Activated T-helper 1 cell treated with anti-CD3 and anti-CD28 coated beads, Interleukin-12 subunit alpha, Interleukin-12 subunit beta, Interleukin-2, Interleukin-4 antibody, amounts not matched to agents 30 ng/mL and 10 ng/mL and 1 ng/mL, durations not matched to agents 14 hours and 24 hours and 36 hours (primary cell): ENCODE data around the gene NET1. TPM values are rescaled to one million over a fixed set of nuclear protein-coding genes. Genes with fewer than 3 reads are reported as not detected.
A peak's percentile ranks its signal among the peaks of the same experiment; 100 is the strongest.

Experiments
- DNase-seq: peaks from one replicate; pipeline ENCODE4 v3.0.0; 2021; ENCODE audit warnings: low spot score
- H3K27ac Mint-ChIP-seq: one replicate; pipeline ENCODE4 v1.8.0; 2021; ENCODE audit warnings: mild to moderate bottlenecking, mixed read lengths
- H3K27me3 Mint-ChIP-seq: one replicate; pipeline ENCODE4 v1.8.0; 2022; ENCODE audit warnings: mild to moderate bottlenecking, moderate library complexity, mixed read lengths; ENCODE audit not compliant: insufficient read depth
- H3K36me3 Mint-ChIP-seq: one replicate; pipeline ENCODE4 v1.8.0; 2021; ENCODE audit warnings: low read depth, mixed read lengths
- H3K4me1 Mint-ChIP-seq: one replicate; pipeline ENCODE4 v1.8.0; 2021; ENCODE audit warnings: low read depth, mixed read lengths
- H3K4me3 Mint-ChIP-seq: one replicate; pipeline ENCODE4 v1.8.0; 2021; ENCODE audit warnings: mild to moderate bottlenecking, moderate library complexity, mixed read lengths
- H3K9me3 Mint-ChIP-seq: one replicate; pipeline ENCODE4 v1.8.0; 2021; ENCODE audit warnings: mixed read lengths
- intact Hi-C: fragments of 100-400 bp; cut with micrococcal nuclease; formaldehyde crosslinking; loops from one replicate; pipeline ENCODE4 v1.15.1; 2024
- total RNA-seq: library from RNA; stranded (reverse); gene quantifications from 2 replicates; pipeline ENCODE4 v1.2.3, GENCODE V29; 2022

The NET1 gene
- total RNA-seq, 1 donor from 2014 or later = 40.3 TPM

- no peak for DNase-seq
- no peak overlapping the region for H3K4me3 Mint-ChIP-seq
- intact Hi-C loops = no loop called here
- H3K27me3 Mint-ChIP-seq = peaks cover 5% of the 10 kb centered on the region
- no peak overlapping the region for H3K27ac Mint-ChIP-seq
- H3K4me1 Mint-ChIP-seq = peaks cover 6% of the 10 kb centered on the region
- H3K36me3 Mint-ChIP-seq = no peaks in the 10 kb centered on the region
- H3K9me3 Mint-ChIP-seq = no peaks in the 10 kb centered on the region
Measured at GRCh38 chr10:5477948-5478693, 65.8 kb downstream of the NET1 start.

- intact Hi-C loops = no loop called here
- H3K4me1 Mint-ChIP-seq = peaks cover 6% of the 10 kb centered on the region
- no peak for DNase-seq
- H3K27ac Mint-ChIP-seq = no peak overlapping the region
- H3K4me3 Mint-ChIP-seq = no peak overlapping the region
- H3K27me3 Mint-ChIP-seq = peaks cover 6% of the 10 kb centered on the region
- no peaks in the 10 kb centered on the region for H3K36me3 Mint-ChIP-seq
- H3K9me3 Mint-ChIP-seq = no peaks in the 10 kb centered on the region
Measured at GRCh38 chr10:5478694-5479305, 66.4 kb downstream of the NET1 start.

GRCh38 chr10:5479481-5480161 is 67.3 kb downstream of the NET1 start:
- no peak for DNase-seq
- H3K4me1 Mint-ChIP-seq = peaks cover 6% of the 10 kb centered on the region
- intact Hi-C loops = no loop called here
- no peak overlapping the region for H3K4me3 Mint-ChIP-seq
- H3K9me3 Mint-ChIP-seq = no peaks in the 10 kb centered on the region
- H3K27me3 Mint-ChIP-seq = peaks cover 3% of the 10 kb centered on the region
- H3K36me3 Mint-ChIP-seq = no peaks in the 10 kb centered on the region
- H3K27ac Mint-ChIP-seq = peak overlapping the region; percentile 40

GRCh38 chr10:5480162-5480941 is 68.0 kb downstream of the NET1 start:
- no peak for DNase-seq

GRCh38 chr10:5481121-5481520 is 68.8 kb downstream of the NET1 start:
- Mint-ChIP-seq H3K27ac (no peak overlapping the region), H3K4me3 (no peak overlapping the region), H3K9me3 (no peaks in the 10 kb centered on the region), H3K27me3 (peaks cover 6% of the 10 kb centered on the region), H3K36me3 (no peaks in the 10 kb centered on the region), H3K4me1 (peaks cover 6% of the 10 kb centered on the region)
- DNase-seq = no peak
- intact Hi-C loops = no loop called here

More at GRCh38 chr10:5480162-5480941, 68.0 kb downstream of the NET1 start:
- Mint-ChIP-seq H3K27ac (no peak overlapping the region), H3K4me1 (peaks cover 6% of the 10 kb centered on the region), H3K27me3 (peaks cover 6% of the 10 kb centered on the region), H3K36me3 (no peaks in the 10 kb centered on the region), H3K4me3 (no peak overlapping the region), H3K9me3 (no peaks in the 10 kb centered on the region)
- intact Hi-C loops = no loop called here

- peaks cover 6% of the 10 kb centered on the region for H3K27me3 Mint-ChIP-seq
- H3K4me3 Mint-ChIP-seq = no peak overlapping the region
- DNase-seq = no peak
- no peak overlapping the region for H3K27ac Mint-ChIP-seq
- intact Hi-C loops = no loop called here
- H3K4me1 Mint-ChIP-seq = peaks cover 6% of the 10 kb centered on the region
- H3K9me3 Mint-ChIP-seq = no peaks in the 10 kb centered on the region
- no peaks in the 10 kb centered on the region for H3K36me3 Mint-ChIP-seq
Measured at GRCh38 chr10:5482016-5482415, 69.7 kb downstream of the NET1 start.

- Mint-ChIP-seq H3K36me3 (no peaks in the 10 kb centered on the region), H3K9me3 (no peaks in the 10 kb centered on the region), H3K27me3 (peaks cover 6% of the 10 kb centered on the region), H3K4me3 (no peak overlapping the region), H3K27ac (no peak overlapping the region), H3K4me1 (peaks cover 9% of the 10 kb centered on the region)
- DNase-seq = no peak
- intact Hi-C loops = no loop called here
Measured at GRCh38 chr10:5484205-5484604, 71.8 kb downstream of the NET1 start.

- intact Hi-C loops = no loop called here
- no peaks in the 10 kb centered on the region for H3K9me3 Mint-ChIP-seq
- H3K27ac Mint-ChIP-seq = no peak overlapping the region
Measured at GRCh38 chr10:5485290-5485689, 72.9 kb downstream of the NET1 start.

GRCh38 chr10:5485948-5486852 is 73.8 kb downstream of the NET1 start:
- Mint-ChIP-seq H3K9me3 (no peaks in the 10 kb centered on the region), H3K27me3 (peaks cover 4% of the 10 kb centered on the region), H3K27ac (no peak overlapping the region), H3K36me3 (no peaks in the 10 kb centered on the region), H3K4me3 (no peak overlapping the region), H3K4me1 (peaks cover 5% of the 10 kb centered on the region)
- intact Hi-C loops = no loop called here
- DNase-seq = no peak

More at GRCh38 chr10:5485290-5485689, 72.9 kb downstream of the NET1 start:
- Mint-ChIP-seq H3K4me1 (peaks cover 5% of the 10 kb centered on the region), H3K36me3 (no peaks in the 10 kb centered on the region), H3K4me3 (no peak overlapping the region), H3K27me3 (peaks cover 4% of the 10 kb centered on the region)
- no peak for DNase-seq

- Mint-ChIP-seq H3K4me3 (no peak overlapping the region), H3K36me3 (no peaks in the 10 kb centered on the region), H3K27ac (no peak overlapping the region), H3K9me3 (no peaks in the 10 kb centered on the region), H3K27me3 (peaks cover 4% of the 10 kb centered on the region), H3K4me1 (peaks cover 5% of the 10 kb centered on the region)
- intact Hi-C loops = no loop called here
- DNase-seq = no peak
Measured at GRCh38 chr10:5486853-5487235, 74.5 kb downstream of the NET1 start.

- intact Hi-C loops = no loop called here
- peaks cover 5% of the 10 kb centered on the region for H3K4me1 Mint-ChIP-seq
- H3K4me3 Mint-ChIP-seq = no peak overlapping the region
- peaks cover 4% of the 10 kb centered on the region for H3K27me3 Mint-ChIP-seq
- no peak for DNase-seq
- H3K27ac Mint-ChIP-seq = no peak overlapping the region
- no peaks in the 10 kb centered on the region for H3K9me3 Mint-ChIP-seq
- no peaks in the 10 kb centered on the region for H3K36me3 Mint-ChIP-seq
Measured at GRCh38 chr10:5488272-5489161, 76.2 kb downstream of the NET1 start.
